Heart left ventricle (tissue), 16 donors: ENCODE results near the gene CTSW. TPM values are rescaled to one million over a fixed set of nuclear protein-coding genes. Genes with fewer than 3 reads are reported as not detected.
A peak's percentile ranks its signal among the peaks of the same experiment; 100 is the strongest.

Experiments used
- ATAC-seq, 4 donors: fragments of 200-7000 bp; cut with Tn5 transposase; one replicate each; pipeline ENCODE4 v1.9.1; 2020 to 2022; ENCODE audit warnings: moderate library complexity in 4 of 4, mild to moderate bottlenecking in 3 of 4, moderate number of reproducible peaks in 1 of 4
- DNase-seq, 5 donors: peaks; one replicate each; pipeline ENCODE4 v3.0.0-alpha.2; 2020
- H3K27ac ChIP-seq, 12 donors: fragments of 200-600 bp; sonication (generic) in 4 of 12; one replicate each; pipeline versions ENCODE4 v1.5.0 to v1.8.0; 2016 to 2022; ENCODE audit warnings: mild to moderate bottlenecking in 2 of 12
- H3K27me3 ChIP-seq, 9 donors: fragments of 200-600 bp; sonication (generic) in 2 of 9; one replicate each; pipeline versions ENCODE4 v1.5.1 to v1.8.0; 2016 to 2022; ENCODE audit warnings: mild to moderate bottlenecking in 3 of 9
- H3K36me3 ChIP-seq, 9 donors: fragments of 200-600 bp; sonication (generic) in 2 of 9; one replicate each; pipeline versions ENCODE4 v1.5.0 to v1.8.0; 2018 to 2022; ENCODE audit warnings: mild to moderate bottlenecking in 2 of 9
- H3K4me1 ChIP-seq, 12 donors: fragments of 200-600 bp; sonication (generic) in 4 of 12; one replicate each; pipeline versions ENCODE4 v1.5.0 to v1.8.0; 2016 to 2022; ENCODE audit warnings: mild to moderate bottlenecking in 3 of 12
- H3K4me3 ChIP-seq, 12 donors: fragments of 200-600 bp; sonication (generic) in 4 of 12; one replicate each; pipeline versions ENCODE4 v1.5.0 to v1.8.0; 2017 to 2022; ENCODE audit warnings: mild to moderate bottlenecking in 9 of 12, moderate library complexity in 4 of 12
- H3K9me3 ChIP-seq, 12 donors: fragments of 200-600 bp; sonication (generic) in 4 of 12; one replicate each; pipeline versions ENCODE4 v1.5.0 to v1.8.0; 2016 to 2022; ENCODE audit warnings: mild to moderate bottlenecking in 1 of 12
- CTCF ChIP-seq, 12 donors: fragments of 200-600 bp; sonication (generic) in 4 of 12; IDR thresholded peaks; one replicate each; pipeline versions ENCODE4 v1.5.0 to v1.8.0; 2018 to 2022; ENCODE audit warnings: antibody characterized with exemption in 12 of 12, mild to moderate bottlenecking in 5 of 12
- POLR2A ChIP-seq, 2 donors: fragments of 450-650 bp; IDR thresholded peaks; one replicate each; pipeline ENCODE4 v1.6.1; 2017; ENCODE audit warnings: antibody characterized with exemption in 2 of 2, mild to moderate bottlenecking in 2 of 2, moderate library complexity in 2 of 2
- WGBS, 4 donors: extraction: QIAGEN DNeasy Blood & Tissue Kit in 2 of 4; methylation state at CpG; one replicate each; pipeline versions ENCODE4 v1.1.5 to v1.1.7; 2013 to 2018; 5-methylcytosine and 5-hydroxymethylcytosine counted together
- intact Hi-C, 10 donors: fragments of 100-400 bp; cut with DNase I; formaldehyde crosslinking; loops; one replicate each; pipeline versions ENCODE4 v1.11.1 to v1.14.2; 2022
- polyA plus RNA-seq, 2 donors: library from polyadenylated mRNA; stranded (reverse); fragments of 200-250 nt; gene quantifications; one replicate each; pipeline ENCODE4 v1.2.3, GENCODE V29; 2013
- total RNA-seq, 9 donors: library from RNA; depleted of rRNA in 2 of 9; stranded (reverse); fragments of >200 nt in 2 of 9; fragmentation: NEBNext Ultra II Directional in 3 of 9; extraction: Animal tissue kit (Norgen Biotek cat#: 25700) in 3 of 9; gene quantifications; one replicate each; pipeline versions ENCODE4 v1.1.0 to v1.2.4, GENCODE V29; 2016 to 2023
- donor health status: ischemic (EF 13 %, LVEDD 7.1; RV severe dilation, severe dysfunction).
- donor health status: healthy with polysubstance abuse.
- donor health status: DM: no; HTN: yes; CAD: no.
- donor health status: DM: no; HTN: no; CAD: no.
- donor health status: ischemic (EF 25% LVEDD 6.9; RV normal size, moderate dysfunction).
- donor health status: ischemic (EF 25% LVEDD 5.7; RV mildly dilated, moderate dysfunction).
- donor health status: healthy.
- donor health status: DM: yes; HTN: yes; CAD: no.
- donor health status: ischemic (EF 35%, LVEDD 5.7; RV mildly dilated, moderate dysfunction).
- donor health status: nonischemic (EF 11% LVEDD 7.7; RV severe dilation, severe dysfunction).
- donor health status: DM: yes; HTN: yes; CAD: no.
- donor health status: PGD.
- donor health status: ischemic (EF 29% LVEDD 5.4; RV normal size, mild dysfunction).
- donor health status: nonischemic (EF 23%, LVEDD 6.1; RV moderate dilation, normal function).

Gene CTSW
- total and polyA plus RNA-seq, 11 donors = 0.16 to 9.4 (median 0.84) TPM; not detected in 1

- Histone ChIP-seq H3K4me1 (peaks cover 3 to 39% (median 22%) of the 10 kb centered on the region in 12 donors), H3K36me3 (peaks cover 0 to 29% (median 21%) of the 10 kb centered on the region in 9 donors)
- TF ChIP-seq POLR2A (IDR thresholded peaks at IDR 0.05) = no peak
Measured at GRCh38 chr11:65872586-65873317, 6.9 kb upstream of the CTSW start, which contains the start of gene EFEMP2. Gene EFEMP2, minus strand, starts transcription at chr11:65872800. Its CDS starts 446 bp downstream, at chr11:65872354.

GRCh38 chr11:65873318-65874156 is 6.1 kb upstream of the CTSW start:
- H3K36me3 ChIP-seq = peaks cover 0 to 21% (median 14%) of the 10 kb centered on the region in 9 donors
- intact Hi-C loops = loop anchor here in 3 of 10 donors (1.0 to 2.0 kb wide), 3 partner anchors 13 to 15 kb away; partner anchors contain the start of genes CFL1 (in 2 of the 3), FIBP (in 1 of the 3) and MUS81 (in 1 of the 3)
- 7 to 15% (median 10%) methylated on average over 31 to 54 of the region's 54 CpGs for WGBS, 4 donors

More at GRCh38 chr11:65872586-65873317, 6.9 kb upstream of the CTSW start, which contains the start of gene EFEMP2:
- DNase-seq = peak in 4 of 5 donors; percentile 64 to 82 (median 76)
- 0 to 2% (median 1%) methylated on average over 15 to 69 of the region's 69 CpGs for WGBS, 4 donors
- intact Hi-C loops = loop anchor here in 3 of 10 donors (1.0 to 2.0 kb wide), 3 partner anchors 12 to 16 kb away; partner anchors contain the start of genes CFL1 (in 2 of the 3), FIBP (in 1 of the 3) and MUS81 (in 1 of the 3)
- H3K4me3 ChIP-seq = peak within 1 kb of the TSS; percentile 32 to 95 (median 68)
- H3K27ac ChIP-seq = peak within 1 kb of the TSS; percentile 75 to 99 (median 96)
- no peaks in the 10 kb centered on the region for H3K27me3 ChIP-seq
- no peaks in the 10 kb centered on the region for H3K9me3 ChIP-seq
- ATAC-seq = peak in 3 of 4 donors; percentile 16 to 47 (median 28)

GRCh38 chr11:65880027-65880426 is 390 bp downstream of the CTSW start:
- Histone ChIP-seq H3K36me3 (peaks cover 0 to 32% (median 25%) of the 10 kb centered on the region in 9 donors), H3K27me3 (no peaks in the 10 kb centered on the region), H3K4me1 (peaks cover 0 to 18% (median 7%) of the 10 kb centered on the region in 12 donors), H3K27ac (peak overlapping the region in 1 of 12 donors; percentile 35), H3K9me3 (no peaks in the 10 kb centered on the region), H3K4me3 (peak overlapping the region in 1 of 12 donors; percentile 42)
- intact Hi-C loops = loop anchor here in 5 of 10 donors (5.0 to 10.0 kb wide), 3 partner anchors 42 to 107 kb away; no protein-coding TSS in a partner anchor
- TF ChIP-seq CTCF (IDR thresholded peaks at IDR 0.05) = no peak
- no peak for TF ChIP-seq POLR2A (IDR thresholded peaks at IDR 0.05)
- DNase-seq (peak in 1 of 5 donors; percentile 15), ATAC-seq (no peak)
- WGBS, 4 donors = 78 to 87% (median 79%) methylated on average over 6 to 7 of the region's 7 CpGs

More at GRCh38 chr11:65873318-65874156, 6.1 kb upstream of the CTSW start:
- peak; percentile 93 to 97 (median 94) for ATAC-seq
- Histone ChIP-seq H3K27me3 (no peaks in the 10 kb centered on the region), H3K9me3 (no peaks in the 10 kb centered on the region), H3K4me3 (peak overlapping the region; percentile 32 to 95 (median 68)), H3K4me1 (peaks cover 3 to 39% (median 22%) of the 10 kb centered on the region in 12 donors), H3K27ac (peak overlapping the region; percentile 75 to 99 (median 96))
- TF ChIP-seq POLR2A (IDR thresholded peaks at IDR 0.05) (peak; percentile 52 to 91), CTCF (IDR thresholded peaks at IDR 0.05) (no peak)
- DNase-seq = peak; percentile 95 to 97 (median 96)

- intact Hi-C loops = loop anchor here in 5 of 10 donors (5.0 to 10.0 kb wide), 3 partner anchors 41 to 106 kb away; no protein-coding TSS in a partner anchor
- 52 to 82% (median 64%) methylated on average over 4 to 7 of the region's 7 CpGs for WGBS, 4 donors
- ATAC-seq = no peak
- Histone ChIP-seq H3K27me3 (no peaks in the 10 kb centered on the region), H3K4me1 (peaks cover 0 to 18% (median 7%) of the 10 kb centered on the region in 12 donors), H3K4me3 (peak overlapping the region in 1 of 12 donors; percentile 42), H3K27ac (peak overlapping the region in 1 of 12 donors; percentile 10), H3K36me3 (peaks cover 0 to 40% (median 34%) of the 10 kb centered on the region in 9 donors), H3K9me3 (no peaks in the 10 kb centered on the region)
- DNase-seq = peak in 2 of 5 donors; percentile 17 to 48
- TF ChIP-seq CTCF (IDR thresholded peaks at IDR 0.05) (no peak), POLR2A (IDR thresholded peaks at IDR 0.05) (no peak)
Measured at GRCh38 chr11:65880844-65881421, 1.3 kb downstream of the CTSW start.
